Parathyroid adenoma (tissue), 2 donors: ENCODE measurements around the gene CHURC1.

Experiments
- H2AFZ ChIP-seq: fragments of 300-600 bp; sonication (generic); one replicate; pipeline ENCODE4 v1.7.0; 2017; ENCODE audit warnings: antibody characterized with exemption, mild to moderate bottlenecking
- H3K27ac ChIP-seq: fragments of 300-600 bp; sonication (generic); one replicate; pipeline ENCODE4 v1.7.0; 2017
- H3K27me3 ChIP-seq: fragments of 300-600 bp; sonication (generic); one replicate; pipeline ENCODE4 v1.7.0; 2017; ENCODE audit warnings: low read length; ENCODE audit not compliant: control insufficient read depth, insufficient read depth
- H3K36me3 ChIP-seq: fragments of 300-600 bp; sonication (generic); one replicate; pipeline ENCODE4 v1.7.0; 2017; ENCODE audit warnings: low read length; ENCODE audit not compliant: control insufficient read depth, insufficient read depth
- H3K4me1 ChIP-seq: fragments of 300-600 bp; sonication (generic); one replicate; pipeline ENCODE4 v1.7.0; 2017; ENCODE audit warnings: control low read depth
- H3K4me2 ChIP-seq: fragments of 300-600 bp; sonication (generic); one replicate; pipeline ENCODE4 v1.7.0; 2017; ENCODE audit warnings: low read length
- H3K4me3 ChIP-seq: fragments of 300-600 bp; sonication (generic); one replicate; pipeline ENCODE4 v1.7.0; 2017; ENCODE audit warnings: low read depth, low read length
- H3K79me2 ChIP-seq: fragments of 300-600 bp; sonication (generic); one replicate; pipeline ENCODE4 v1.7.0; 2017; ENCODE audit warnings: control low read depth
- H3K9ac ChIP-seq: fragments of 300-600 bp; sonication (generic); one replicate; pipeline ENCODE4 v1.7.0; 2017; ENCODE audit warnings: mild to moderate bottlenecking
- H3K9me3 ChIP-seq: fragments of 300-600 bp; sonication (generic); one replicate; pipeline ENCODE4 v1.7.0; 2017; ENCODE audit warnings: low read length; ENCODE audit not compliant: control insufficient read depth
- TF ChIP-seq, protein P1 (sequence below): fragments of 300-600 bp; sonication (generic); IDR thresholded peaks from one replicate; pipeline ENCODE4 v1.7.0; 2017; ENCODE audit warnings: antibody characterized with exemption, mild to moderate bottlenecking
- donor health status: primary hyperparathyroidism.

CHURC1 gene

DNA sequence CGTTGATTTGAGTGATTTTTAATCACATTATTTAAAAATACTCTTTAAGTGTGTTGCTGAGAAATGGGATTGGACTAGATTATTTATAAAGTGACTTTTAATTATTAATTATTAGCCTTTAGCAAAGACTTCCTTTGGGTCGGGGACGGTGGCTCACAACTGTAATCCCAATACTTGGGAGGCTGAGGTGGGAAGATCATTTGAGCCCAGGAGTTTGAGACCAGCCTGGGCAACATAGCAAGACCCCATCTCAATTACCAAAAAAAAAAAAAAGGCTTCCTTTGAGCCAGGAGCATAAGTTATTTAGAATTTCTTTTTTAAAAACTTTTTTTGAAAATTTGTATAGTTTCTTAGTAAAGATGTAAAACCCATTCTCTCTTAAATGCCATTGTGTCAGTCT is 8.8 kb downstream of the CHURC1 start:
- no peak overlapping the region for H3K4me3 ChIP-seq
- H3K4me2 ChIP-seq, result no peak overlapping the region
- H3K27ac ChIP-seq, result no peak overlapping the region
- H3K4me1 ChIP-seq, result no peaks in the 10 kb centered on the region
- H2AFZ ChIP-seq, result no peak overlapping the region
- no peaks in the 10 kb centered on the region for H3K27me3 ChIP-seq
- TF ChIP-seq, protein P1, sequence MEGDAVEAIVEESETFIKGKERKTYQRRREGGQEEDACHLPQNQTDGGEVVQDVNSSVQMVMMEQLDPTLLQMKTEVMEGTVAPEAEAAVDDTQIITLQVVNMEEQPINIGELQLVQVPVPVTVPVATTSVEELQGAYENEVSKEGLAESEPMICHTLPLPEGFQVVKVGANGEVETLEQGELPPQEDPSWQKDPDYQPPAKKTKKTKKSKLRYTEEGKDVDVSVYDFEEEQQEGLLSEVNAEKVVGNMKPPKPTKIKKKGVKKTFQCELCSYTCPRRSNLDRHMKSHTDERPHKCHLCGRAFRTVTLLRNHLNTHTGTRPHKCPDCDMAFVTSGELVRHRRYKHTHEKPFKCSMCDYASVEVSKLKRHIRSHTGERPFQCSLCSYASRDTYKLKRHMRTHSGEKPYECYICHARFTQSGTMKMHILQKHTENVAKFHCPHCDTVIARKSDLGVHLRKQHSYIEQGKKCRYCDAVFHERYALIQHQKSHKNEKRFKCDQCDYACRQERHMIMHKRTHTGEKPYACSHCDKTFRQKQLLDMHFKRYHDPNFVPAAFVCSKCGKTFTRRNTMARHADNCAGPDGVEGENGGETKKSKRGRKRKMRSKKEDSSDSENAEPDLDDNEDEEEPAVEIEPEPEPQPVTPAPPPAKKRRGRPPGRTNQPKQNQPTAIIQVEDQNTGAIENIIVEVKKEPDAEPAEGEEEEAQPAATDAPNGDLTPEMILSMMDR, result no peak
- H3K9me3 ChIP-seq, result no peaks in the 10 kb centered on the region
- peaks cover 20% of the 10 kb centered on the region for H3K79me2 ChIP-seq
- H3K9ac ChIP-seq, result no peak overlapping the region
- H3K36me3 ChIP-seq, result no peaks in the 10 kb centered on the region

DNA sequence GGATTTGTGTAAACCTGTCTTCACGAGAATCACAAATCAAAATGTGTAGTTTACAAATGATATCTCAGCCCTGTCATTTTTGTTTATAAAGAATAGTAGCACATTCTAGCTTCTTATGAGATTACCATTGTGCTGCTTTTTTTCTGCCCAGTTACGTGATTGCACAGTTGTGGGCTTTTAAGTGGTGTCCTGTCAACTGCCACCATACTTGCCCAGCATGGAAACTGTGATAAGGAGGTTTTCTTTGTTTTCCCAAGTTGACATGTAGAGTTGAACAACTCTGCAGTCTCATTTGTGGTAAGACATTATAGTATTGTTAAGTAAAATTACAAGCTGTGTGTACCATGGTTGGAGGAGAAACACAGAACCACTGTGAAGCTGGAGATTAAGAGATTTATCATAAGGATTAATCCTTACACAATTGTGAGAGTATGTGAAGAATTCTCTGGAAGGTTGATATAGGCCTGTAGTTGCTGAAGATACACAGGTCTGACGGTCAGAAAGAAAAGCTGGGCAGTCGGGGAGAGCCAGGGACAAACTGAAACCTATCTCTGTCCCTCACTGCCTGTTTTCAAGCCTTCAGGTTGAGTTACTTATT is 12.2 kb downstream of the CHURC1 start:
- Histone ChIP-seq H3K79me2 (peaks cover 12% of the 10 kb centered on the region), H3K4me1 (no peaks in the 10 kb centered on the region), H3K4me3 (no peak overlapping the region), H3K4me2 (no peak overlapping the region), H3K36me3 (no peaks in the 10 kb centered on the region), H3K27ac (no peak overlapping the region), H3K27me3 (no peaks in the 10 kb centered on the region), H3K9ac (no peak overlapping the region), H2AFZ (no peak overlapping the region), H3K9me3 (no peaks in the 10 kb centered on the region)
- TF ChIP-seq, protein P1, result no peak

DNA sequence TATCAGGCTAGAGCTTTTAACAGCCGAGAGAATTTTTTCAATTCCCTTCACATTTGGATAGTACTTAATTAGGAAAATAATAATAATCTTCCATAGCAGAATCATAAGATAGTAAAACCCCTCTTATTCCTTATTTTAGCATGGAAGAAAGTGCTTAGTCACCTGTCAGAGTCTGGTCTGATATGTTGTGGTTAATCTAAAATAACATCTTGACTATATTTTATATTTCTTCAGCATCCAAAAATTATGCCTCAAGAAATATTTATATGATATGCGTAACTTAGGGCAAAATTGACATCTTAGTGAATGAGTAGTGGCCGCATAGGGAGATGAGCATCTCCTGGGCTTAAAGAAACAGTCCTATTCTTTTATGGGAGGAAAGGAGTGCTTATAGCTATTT is 12.8 kb downstream of the CHURC1 start:
- no peak overlapping the region for H3K9ac ChIP-seq
- H3K4me2 ChIP-seq, result no peak overlapping the region
- TF ChIP-seq, protein P1, result no peak
- no peak overlapping the region for H3K4me3 ChIP-seq
- no peaks in the 10 kb centered on the region for H3K36me3 ChIP-seq
- peaks cover 12% of the 10 kb centered on the region for H3K79me2 ChIP-seq
- H2AFZ ChIP-seq, result no peak overlapping the region
- H3K27ac ChIP-seq, result no peak overlapping the region
- no peaks in the 10 kb centered on the region for H3K27me3 ChIP-seq
- H3K4me1 ChIP-seq, result no peaks in the 10 kb centered on the region
- H3K9me3 ChIP-seq, result no peaks in the 10 kb centered on the region

DNA sequence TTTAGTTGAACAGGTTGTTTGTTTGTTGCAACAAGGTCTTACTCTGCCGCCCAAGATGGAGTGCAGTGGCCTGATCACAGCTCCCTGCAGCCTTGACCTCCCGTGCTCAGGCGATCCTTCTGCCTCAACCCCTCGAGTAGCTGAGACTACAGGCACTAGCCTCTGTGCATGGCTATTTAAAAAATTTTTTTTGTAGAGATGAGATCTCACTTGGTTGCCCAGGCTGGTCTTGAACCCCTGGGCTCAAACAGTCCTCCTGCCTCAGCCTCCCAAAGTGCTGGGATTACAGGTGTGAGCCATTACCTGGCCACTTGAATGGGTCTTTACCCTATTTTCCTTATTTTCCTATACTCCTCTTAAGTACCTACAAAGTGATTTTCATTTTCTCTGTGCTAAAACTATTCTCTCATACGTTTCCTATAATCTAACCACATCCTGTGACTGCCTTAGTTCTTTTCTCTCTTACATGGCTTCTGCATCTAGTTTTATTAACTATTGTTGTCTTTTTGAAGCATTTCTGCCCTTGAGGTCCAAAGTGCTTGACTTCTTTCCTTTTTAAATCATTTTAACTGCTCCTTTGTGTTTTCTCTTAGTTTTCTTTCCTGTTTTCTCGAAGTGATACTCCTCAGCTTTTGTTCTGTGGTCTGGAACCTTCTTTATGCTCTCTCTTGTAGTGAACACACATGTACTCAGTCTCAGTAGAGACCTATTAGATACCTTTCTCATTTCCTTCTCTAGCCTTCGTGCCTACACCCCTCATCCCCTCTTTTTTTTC is 14.2 kb downstream of the CHURC1 start:
- H3K4me2 ChIP-seq, result no peak overlapping the region
- H3K79me2 ChIP-seq, result peaks cover 8% of the 10 kb centered on the region
- TF ChIP-seq, protein P1, result no peak
- H3K27me3 ChIP-seq, result no peaks in the 10 kb centered on the region
- H2AFZ ChIP-seq, result no peak overlapping the region
- H3K9me3 ChIP-seq, result no peaks in the 10 kb centered on the region
- no peak overlapping the region for H3K27ac ChIP-seq
- H3K9ac ChIP-seq, result no peak overlapping the region
- no peaks in the 10 kb centered on the region for H3K4me1 ChIP-seq
- no peak overlapping the region for H3K4me3 ChIP-seq
- no peaks in the 10 kb centered on the region for H3K36me3 ChIP-seq

GRCh38 chr14:64929014-64929359 is 14.7 kb downstream of the CHURC1 start:
- Histone ChIP-seq H3K4me2 (no peak overlapping the region), H3K4me1 (peaks cover under 1% of the 10 kb centered on the region), H3K27me3 (no peaks in the 10 kb centered on the region), H3K4me3 (no peak overlapping the region), H3K36me3 (no peaks in the 10 kb centered on the region), H3K9me3 (no peaks in the 10 kb centered on the region), H3K27ac (no peak overlapping the region), H3K9ac (no peak overlapping the region), H2AFZ (no peak overlapping the region), H3K79me2 (peaks cover 6% of the 10 kb centered on the region)
- TF ChIP-seq, protein P1, result no peak
